DND-41 (cell line): ENCODE data around the gene SMTN.

ENCODE experiments used
- EZH2 ChIP-seq: IDR thresholded peaks from 3 replicates; pipeline ENCODE4 v1.6.1; 2012; ENCODE audit warnings: borderline replicate concordance, low read depth, mild to moderate bottlenecking, moderate library complexity, low read length, inconsistent platforms; ENCODE audit not compliant: severe bottlenecking
- TF ChIP-seq, protein P1 (sequence below): IDR thresholded peaks from 2 replicates; pipeline ENCODE4 v1.5.1; 2012; ENCODE audit warnings: borderline replicate concordance, low read length, moderate library complexity, mild to moderate bottlenecking; ENCODE audit not compliant: poor library complexity, severe bottlenecking; ENCODE audit errors: extremely low read depth

DNA sequence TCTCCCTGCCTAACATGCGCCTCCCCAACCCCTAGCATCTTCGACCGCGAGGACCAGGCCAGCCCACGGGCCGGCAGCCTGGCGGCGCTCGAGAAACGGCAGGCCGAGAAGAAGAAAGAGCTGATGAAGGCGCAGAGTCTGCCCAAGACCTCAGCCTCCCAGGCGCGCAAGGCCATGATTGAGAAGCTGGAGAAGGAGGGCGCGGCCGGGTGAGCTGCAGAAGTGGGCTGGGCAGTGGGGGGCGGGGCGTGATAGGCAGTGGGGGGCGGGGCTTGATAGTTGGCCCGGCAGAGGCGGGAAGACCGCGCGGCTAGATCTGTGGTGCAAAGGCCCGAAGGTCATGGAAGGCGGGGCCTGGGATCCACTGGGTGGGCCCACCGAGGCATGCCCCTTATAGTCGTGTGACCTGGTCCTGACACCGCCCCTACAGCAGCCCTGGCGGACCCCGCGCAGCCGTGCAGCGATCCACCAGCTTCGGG, 17.6 kb downstream of the SMTN start:
- TF ChIP-seq, protein P1, sequence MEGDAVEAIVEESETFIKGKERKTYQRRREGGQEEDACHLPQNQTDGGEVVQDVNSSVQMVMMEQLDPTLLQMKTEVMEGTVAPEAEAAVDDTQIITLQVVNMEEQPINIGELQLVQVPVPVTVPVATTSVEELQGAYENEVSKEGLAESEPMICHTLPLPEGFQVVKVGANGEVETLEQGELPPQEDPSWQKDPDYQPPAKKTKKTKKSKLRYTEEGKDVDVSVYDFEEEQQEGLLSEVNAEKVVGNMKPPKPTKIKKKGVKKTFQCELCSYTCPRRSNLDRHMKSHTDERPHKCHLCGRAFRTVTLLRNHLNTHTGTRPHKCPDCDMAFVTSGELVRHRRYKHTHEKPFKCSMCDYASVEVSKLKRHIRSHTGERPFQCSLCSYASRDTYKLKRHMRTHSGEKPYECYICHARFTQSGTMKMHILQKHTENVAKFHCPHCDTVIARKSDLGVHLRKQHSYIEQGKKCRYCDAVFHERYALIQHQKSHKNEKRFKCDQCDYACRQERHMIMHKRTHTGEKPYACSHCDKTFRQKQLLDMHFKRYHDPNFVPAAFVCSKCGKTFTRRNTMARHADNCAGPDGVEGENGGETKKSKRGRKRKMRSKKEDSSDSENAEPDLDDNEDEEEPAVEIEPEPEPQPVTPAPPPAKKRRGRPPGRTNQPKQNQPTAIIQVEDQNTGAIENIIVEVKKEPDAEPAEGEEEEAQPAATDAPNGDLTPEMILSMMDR = no peak
- no peak for TF ChIP-seq EZH2
